GM12865 (cell line): ENCODE results near the gene CKMT2.

Experiments used
- DNase-seq: peaks from one replicate; pipeline ENCODE4 v3.0.0; 2010; ENCODE audit warnings: low read depth
- H3K4me3 ChIP-seq: 2 replicates; pipeline ENCODE4 v1.5.1; 2011; ENCODE audit warnings: mild to moderate bottlenecking, low read depth, low read length, control low read depth
- CTCF ChIP-seq: IDR thresholded peaks from 2 replicates; pipeline ENCODE4 v1.5.1; 2011; ENCODE audit warnings: low read length, control low read depth, low read depth, inconsistent platforms; ENCODE audit not compliant: insufficient read depth; ENCODE audit errors: missing control alignments

Gene CKMT2

DNA sequence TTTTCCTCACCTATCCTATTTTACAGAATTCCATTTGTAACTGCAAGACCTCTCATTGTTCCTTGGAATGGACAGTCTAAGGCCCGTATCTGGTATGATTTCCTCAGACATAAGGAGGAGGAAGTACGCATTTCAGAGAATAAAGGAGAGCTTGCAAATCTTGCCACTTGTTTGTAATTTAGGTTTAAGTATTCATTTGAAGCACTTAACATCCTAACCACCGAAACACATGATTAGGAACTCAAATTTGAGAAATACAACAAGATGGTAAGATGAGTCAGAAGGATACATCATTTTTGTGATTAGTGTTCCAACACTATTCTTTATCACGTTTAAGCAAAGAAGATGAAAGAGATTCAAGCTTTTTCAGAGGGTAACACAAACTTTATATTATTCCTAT lies 64.4 kb downstream of the CKMT2 start:
- no peak for DNase-seq
- TF ChIP-seq CTCF: no peak
- no peak overlapping the region for H3K4me3 ChIP-seq

- H3K4me3 ChIP-seq: peak overlapping the region; percentile 97
- no peak for DNase-seq
- no peak for TF ChIP-seq CTCF
Observed at GRCh38 chr5:81300921-81301270, 67.8 kb downstream of the CKMT2 start.

DNA sequence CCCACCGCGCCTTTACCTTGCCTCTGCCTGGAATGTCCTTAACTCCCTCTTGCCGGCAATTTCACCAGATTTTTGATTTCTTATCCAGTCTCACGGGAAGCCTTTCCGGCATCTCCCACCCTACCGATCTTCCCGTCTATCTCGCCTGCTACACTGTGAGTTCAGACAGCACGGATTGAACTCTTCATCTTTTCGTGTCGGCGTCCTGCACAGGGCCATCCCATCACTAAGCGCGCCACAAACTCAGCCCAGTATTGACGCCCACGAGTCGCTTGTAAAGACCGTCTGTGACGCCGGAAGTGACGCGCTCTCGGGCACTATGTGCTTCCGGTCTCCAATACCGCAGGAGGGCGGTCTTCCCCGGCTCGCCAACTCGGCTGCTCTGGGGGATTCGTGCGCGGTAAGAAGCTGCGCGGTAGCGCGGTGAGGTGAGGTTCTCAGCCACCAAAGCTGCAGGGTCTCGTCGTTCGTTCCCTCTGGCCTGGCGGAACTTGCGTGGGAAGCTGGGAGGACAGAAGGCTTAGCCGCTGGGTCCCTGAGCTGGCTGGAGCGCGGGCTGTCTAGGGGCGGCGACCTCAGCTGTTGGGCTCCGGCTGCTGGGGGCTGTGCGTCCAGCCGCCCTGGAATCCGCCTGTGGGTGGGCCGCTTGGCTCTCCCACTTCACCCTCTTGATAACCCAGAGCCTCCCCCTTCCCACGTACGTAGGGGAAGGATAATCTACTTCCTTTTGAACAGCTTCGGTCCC lies 68.3 kb downstream of the CKMT2 start, which contains the start of gene ZCCHC9:
ZCCHC9 (plus strand) TSS at position 317 of the 745 bp plus-strand sequence. CDS start 3,171 bp downstream, outside the sequence.
- H3K4me3 ChIP-seq: peak within 1 kb of the TSS; percentile 97
- DNase-seq: peak; percentile 97
- TF ChIP-seq CTCF: peak; percentile 11

DNA sequence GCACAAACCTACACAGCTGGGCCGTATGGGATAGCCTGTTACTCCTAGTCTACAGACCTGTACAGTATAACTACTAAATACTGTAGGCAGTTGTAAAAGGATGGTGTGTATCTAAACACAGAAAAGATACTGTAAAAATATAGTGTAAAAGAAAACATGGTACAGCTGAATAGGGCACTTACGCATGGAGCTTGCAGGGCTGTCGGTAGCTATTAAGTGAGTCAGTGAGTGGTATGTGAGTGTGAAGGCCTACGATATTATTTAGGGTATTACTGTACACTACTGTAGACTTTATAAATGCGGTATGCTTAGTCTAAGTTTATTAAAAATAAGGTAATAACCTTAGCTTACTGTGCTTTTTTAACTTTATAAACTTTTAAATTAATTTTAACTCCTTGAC lies 69.5 kb downstream of the CKMT2 start:
- no peak overlapping the region; the same call in 1 of the 2 replicates for H3K4me3 ChIP-seq
- no peak for DNase-seq
- TF ChIP-seq CTCF: no peak

DNA sequence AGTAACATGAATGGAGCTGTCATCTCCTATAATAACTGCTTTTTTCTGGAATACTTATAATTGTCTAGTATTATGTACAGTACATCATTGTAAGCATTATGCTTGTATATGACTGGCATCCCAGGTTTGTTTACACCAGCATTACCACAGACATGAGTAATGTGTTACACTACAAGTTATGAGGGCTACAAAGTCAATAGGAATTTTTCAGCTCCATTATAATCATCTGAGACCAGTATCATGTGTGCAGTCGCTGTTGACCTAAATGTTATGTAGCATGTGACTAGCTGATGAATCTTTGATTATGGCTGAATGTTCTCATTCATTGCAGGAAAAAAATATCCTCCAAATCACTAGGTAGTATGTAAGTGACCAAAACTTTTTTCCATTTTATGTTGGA lies 70.4 kb downstream of the CKMT2 start:
- no peak overlapping the region for H3K4me3 ChIP-seq
- TF ChIP-seq CTCF: no peak
- DNase-seq: no peak

- no peak for DNase-seq
- H3K4me3 ChIP-seq: no peak overlapping the region
- no peak for TF ChIP-seq CTCF
Observed at GRCh38 chr5:81305785-81306184, 72.7 kb downstream of the CKMT2 start.

- TF ChIP-seq CTCF: no peak
- DNase-seq: no peak
- no peak overlapping the region for H3K4me3 ChIP-seq
Observed at GRCh38 chr5:81308836-81309235, 75.7 kb downstream of the CKMT2 start.
